Colon (tissue), 2 donors: ENCODE results near the gene RHBDL2.
"Not testable (repeated sequence)": the region's sequence is repeated elsewhere in the genome, so short reads cannot be mapped to it uniquely, and the experiment has no call there.

Source experiments
- FAIRE-seq: peaks from 2 replicates; lab custom pipeline; 2012; peaks lifted over from hg19 to GRCh38; lab: Jason Lieb, UNC
- donor health status: control.
- donor health status: control.

RHBDL2 gene

DNA sequence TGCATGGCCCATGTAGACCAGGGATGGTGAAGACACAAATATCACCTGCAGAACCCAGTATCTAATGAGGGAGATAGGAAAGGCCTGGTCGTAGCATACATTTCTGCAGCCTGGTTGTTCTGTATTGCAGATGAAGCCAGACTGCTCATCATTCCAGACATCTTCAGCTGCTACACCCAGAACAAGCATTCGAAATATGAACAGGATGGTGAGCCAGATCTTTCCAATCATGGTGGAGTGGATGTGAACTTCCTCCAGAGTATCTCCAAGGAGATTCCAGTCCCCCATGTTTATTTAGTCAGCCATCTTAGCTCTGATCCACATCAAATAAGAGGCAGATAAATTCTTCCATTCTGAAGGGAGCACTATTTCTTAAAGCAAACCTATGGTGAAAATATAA lies 65.8 kb downstream of the RHBDL2 start:
- FAIRE-seq, result no peak

DNA sequence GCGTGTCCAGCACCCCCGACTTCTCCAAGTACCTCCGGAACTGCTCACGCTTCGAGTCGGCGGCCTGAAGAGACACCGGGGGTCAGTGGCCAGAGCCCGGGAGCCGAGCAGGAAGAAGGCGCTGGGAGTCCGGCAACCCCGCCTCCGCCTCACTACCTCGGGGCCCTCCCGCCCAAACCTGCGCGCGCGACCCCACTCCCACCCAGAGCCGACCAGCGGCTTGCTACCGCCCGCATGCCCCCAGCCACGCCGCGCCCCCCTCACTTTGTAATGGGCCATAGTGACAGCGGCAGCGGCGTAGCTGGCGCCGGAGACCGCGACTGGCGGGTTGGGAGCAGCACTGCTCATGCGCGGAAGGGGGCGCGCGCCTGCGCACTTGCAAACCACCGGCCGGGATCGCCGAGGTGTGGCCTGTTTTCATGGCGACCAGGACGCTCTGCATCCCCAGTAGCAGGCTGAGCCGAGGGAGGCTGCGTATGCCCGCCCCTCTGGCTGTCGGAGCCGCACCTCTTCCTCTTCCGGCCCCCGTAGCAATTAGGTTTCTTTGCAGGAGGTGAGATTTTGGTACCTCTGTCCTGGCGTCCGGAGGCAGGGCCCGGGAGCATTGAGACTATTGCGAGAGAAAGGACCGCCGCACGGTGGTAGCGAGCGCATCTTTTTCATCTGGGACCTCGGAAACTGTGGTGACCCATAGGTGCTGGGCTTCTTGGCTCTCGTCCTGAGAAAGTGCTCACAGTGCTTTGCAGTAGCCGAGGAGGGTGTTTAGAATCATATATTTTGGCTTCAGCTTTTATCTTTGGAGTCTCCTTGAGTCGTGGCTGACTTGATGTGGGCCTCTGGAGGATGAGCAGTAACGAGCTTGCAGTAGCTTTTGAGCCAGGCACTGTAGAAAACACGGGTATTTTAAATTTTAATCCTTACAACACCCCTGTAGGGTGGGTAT lies 68.3 kb downstream of the RHBDL2 start, which contains the start of gene MYCBP:
Gene MYCBP, minus strand, starts transcription at position 322 of the 943 bp plus-strand sequence. Its CDS starts 43 bp downstream, at position 279.
- no peak for FAIRE-seq

DNA sequence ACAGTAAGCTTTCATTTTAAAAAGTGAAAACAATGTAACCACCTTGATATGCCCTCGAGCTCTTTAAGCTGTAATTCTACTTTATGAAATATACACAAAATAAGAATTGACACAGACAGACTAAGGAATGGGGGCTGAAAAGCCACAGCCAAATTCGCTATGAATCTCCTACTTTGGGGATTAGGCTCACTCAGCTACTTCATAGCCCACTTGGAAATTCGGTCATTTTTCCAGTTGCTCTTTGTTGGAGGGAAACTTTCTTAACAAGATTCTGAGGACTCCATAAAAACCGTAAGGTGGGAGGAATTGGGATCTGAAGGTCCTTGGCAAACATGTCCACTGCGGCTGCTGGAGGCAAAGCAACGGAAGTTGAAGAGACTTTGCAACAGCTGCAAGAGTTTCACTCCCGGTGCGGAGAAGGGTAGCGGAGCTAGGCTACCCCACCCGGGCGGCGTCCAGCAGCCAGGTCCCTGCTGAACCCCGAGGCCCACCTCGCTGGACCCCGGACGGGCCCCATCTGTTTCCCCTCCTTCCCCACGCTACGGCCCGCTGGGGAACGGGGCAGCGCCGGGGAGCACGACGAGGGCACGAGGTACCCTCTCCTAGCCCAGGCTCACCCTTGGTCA lies 69.1 kb downstream of the RHBDL2 start:
- no peak for FAIRE-seq

DNA sequence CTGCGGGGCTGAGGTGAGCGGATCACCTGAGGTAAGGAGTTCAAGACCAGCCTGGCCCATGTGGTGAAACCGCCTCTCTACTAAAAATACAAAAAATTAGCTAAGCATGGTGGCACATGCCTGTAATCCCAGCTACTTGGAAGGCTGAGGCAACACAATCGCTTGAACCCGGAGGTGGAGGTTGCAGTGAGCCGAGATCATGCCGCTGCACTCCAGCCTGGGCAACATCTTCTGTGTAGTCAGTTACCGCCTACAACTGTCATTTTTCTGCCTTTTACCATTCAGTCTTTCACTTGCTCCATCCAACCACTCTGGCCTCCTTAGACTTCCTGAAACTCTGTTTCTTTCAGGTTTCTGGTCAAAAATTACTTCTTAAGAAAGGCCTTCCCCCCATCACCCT lies 70.6 kb downstream of the RHBDL2 start:
- no peak for FAIRE-seq

DNA sequence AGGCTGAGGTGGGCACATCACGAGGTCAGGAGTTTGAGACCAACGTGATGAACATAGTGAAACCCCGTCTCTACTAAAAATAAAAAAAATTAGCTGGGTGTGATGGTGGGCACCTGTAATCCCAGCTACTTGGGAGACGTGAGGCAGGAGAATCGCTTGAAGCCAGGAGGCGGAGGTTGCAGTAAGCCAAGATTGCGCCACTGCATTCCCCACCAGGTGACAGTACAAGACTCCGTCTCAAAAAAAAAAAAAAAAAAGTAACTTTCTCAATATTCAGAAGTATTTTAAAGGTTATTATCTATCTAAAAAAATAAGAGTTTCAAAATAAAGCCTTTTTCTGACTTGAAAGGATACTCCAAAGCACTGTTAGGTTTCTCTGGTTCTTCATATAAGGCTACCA lies 74.4 kb downstream of the RHBDL2 start:
- no peak for FAIRE-seq

DNA sequence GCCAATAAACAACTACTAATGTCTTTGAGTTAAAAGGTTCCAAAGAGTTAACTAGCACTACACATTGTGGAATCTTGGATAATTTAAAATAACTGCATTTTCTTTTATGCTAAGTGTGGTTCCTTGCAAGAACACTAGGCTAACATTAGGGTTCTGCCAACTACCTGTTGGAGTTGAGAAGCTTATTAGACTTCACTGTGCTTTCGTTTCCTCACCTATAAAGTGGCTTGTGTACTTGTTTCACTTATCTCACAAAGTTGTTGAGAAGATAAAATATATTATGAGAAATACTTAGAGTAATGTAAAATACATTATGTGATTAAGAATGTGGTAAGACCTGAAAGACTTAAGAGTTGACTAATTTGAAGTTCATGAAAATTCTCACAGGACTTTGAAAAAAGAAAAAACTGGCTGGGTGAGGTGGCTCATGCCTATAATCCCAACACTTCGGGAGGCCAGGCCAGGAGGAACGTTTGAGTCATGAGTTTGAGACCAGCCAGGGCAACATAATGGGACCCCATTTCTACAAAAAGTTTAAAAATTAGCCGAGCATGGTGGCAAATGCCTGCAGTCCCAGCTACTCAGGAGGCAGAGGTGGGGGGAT lies 76.4 kb downstream of the RHBDL2 start:
- no peak for FAIRE-seq

DNA sequence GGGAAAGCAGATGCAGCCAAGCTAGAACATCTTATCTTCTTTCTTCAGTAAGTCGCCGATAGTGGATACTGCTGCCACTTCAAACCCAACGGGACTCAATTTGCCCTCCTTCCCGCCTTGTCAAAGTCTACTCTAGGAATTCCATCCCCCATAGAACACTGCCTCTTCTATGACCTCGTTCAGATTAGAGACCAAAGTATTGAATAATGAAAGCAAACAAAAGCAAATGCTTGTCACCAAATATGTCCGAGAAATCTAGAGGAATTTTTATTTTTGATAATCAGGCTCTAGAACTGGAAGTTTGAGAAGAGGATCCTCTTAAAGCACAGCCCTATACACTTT lies 81.2 kb downstream of the RHBDL2 start:
- no peak for FAIRE-seq

DNA sequence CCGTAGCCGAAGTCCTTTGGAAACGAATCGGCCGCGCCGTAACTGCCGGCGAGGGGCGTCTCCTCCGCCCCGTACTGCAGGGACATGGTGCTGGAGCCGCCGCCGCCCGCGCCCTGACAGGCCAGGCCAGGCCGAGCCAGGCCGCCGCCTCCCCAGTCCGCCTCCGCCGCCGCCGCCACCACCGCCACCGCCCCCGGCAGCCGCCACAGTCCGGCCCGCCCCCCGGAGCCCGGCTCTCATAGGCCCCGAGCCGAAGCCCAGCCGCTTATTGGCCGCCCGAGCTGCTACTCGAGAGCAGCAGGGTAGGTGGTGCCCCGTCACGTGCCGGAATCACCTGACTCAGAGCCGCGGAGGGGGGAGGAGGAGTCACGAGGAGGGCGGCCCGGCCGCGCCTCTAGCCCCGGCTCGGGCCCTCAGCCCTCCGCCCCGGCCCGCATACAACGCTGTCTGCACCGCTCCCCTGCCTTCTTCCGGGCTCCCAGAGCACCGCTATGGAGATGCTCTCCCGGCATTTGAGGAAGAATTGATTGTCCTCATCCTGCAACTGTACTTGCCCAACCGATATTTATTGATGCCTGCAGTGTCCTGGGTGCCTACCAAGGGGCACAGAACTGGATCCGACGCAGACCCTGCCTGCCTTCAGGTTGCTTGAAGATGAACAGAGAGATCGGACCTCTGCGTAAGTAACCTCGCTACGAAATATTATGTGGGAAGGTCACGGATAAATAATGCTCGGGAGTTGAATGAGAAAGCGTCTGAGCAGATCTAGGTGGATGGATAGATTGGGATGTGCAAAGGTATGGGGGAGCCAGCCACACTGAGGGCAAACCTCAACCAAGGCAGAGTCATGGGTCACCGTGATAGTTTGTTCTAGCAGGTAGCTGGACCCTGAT lies 81.8 kb downstream of the RHBDL2 start, which contains the start of gene RRAGC:
Gene RRAGC, minus strand, starts transcription at position 212 of the 893 bp plus-strand sequence. Its CDS starts 126 bp downstream, at position 86.
- no peak for FAIRE-seq

DNA sequence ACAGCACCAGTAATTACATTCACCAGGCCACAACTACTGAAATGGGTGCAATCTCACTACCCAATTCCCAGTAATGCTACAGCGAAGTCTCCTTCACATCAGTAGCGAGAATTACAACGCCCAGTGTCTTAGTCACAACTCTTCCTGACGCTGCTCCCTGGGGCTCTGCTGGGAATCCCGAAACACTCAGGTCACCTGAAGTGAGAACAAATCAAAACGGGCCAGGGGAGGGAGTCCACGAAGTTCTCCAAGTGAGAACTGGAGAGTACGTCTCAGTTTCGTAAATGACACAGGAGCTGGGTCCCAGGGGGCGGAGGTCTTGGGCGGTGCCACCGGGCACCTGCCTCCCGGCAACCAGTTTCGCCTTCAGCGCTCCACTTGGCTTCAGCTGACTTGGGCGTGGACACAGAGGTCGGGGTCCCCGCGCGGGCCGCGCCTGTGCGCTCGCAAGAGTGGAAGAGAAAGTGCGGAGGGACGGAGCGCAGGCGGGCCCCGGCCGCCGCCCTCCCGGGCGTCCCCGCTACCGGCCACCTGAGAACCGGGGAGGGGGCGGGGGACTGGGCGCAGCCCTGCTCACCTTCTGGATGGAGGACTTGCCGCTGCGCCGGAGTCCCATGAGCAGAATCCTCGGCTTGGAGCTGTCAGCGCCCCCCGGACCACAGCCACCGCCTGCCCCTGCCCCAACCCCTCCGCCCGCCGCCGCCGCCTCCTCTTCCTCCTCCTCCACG lies 82.6 kb downstream of the RHBDL2 start:
- no peak for FAIRE-seq

DNA sequence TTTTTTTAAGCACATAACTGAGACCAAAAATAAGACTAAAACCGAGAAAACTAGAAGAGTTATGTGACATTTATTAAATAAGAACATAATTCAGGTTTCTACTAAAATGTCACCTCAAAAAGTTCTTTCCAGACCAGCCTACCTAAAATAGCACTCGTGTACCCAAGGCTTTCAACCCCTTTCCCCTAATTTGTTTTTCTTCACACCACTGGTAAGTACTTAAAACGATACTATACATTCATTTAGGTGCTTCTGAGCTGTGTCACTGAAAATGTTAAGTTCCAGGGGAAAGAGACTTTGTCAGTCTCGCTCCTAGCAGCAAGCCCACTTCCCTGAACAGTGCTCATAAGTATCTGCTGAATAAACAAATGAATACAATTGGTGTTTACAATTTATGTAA lies 88.8 kb downstream of the RHBDL2 start:
- no peak for FAIRE-seq

DNA sequence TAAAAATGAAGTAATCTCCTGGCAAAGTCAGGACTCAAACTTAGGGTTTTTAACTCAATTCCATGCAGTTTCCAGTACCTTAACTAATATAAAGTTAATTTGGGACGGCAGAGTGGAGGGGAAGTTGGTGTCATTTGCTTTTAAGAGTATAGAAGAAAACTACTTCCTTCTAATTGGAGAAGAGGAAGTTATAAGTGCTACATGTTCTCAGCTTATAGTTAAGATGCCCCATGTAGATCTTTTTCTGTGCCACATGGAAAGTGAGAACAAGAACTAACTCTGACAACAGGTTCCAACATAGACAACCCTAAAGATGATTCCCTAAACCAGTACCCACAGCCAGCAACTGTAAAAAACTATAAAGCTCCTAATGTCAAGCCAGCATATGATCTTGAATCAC lies 93.6 kb downstream of the RHBDL2 start:
- FAIRE-seq, result no peak

DNA sequence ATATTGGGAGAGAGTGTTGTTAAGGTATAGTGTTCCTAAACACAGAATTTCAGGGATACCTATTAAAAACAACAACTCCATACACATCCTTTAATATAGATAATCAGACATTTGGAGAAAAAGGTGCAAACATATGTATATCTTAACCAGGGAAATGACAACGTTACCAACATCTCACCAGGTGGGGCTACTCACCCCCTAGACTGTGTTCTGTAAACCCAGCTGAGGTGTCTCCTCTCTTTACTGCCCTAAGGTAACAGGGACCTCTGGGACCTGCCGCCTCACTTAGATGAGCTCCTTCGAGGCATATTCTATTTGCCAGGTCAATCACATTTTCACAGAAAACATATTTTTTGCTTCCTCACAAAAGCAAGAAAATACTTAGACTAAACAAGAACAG lies 95.4 kb downstream of the RHBDL2 start:
- no peak for FAIRE-seq

DNA sequence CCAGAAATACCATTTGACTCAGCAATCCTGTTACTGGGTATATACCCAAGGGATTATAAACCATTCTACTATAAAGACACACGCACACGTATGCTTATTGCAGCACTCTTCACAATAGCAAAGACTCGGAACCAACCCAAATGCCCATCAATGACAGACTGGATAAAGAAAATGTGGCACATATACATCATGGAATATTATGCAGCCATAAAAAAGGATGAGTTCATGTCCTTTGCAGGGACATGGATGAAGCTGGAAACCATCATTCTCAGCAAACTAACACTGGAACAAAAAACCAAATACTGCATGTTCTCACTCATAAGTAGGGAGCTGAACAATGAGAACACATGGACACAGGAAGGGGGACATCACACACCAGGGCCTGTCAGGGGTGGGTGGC lies 96.5 kb downstream of the RHBDL2 start:
- not testable (repeated sequence) for FAIRE-seq

DNA sequence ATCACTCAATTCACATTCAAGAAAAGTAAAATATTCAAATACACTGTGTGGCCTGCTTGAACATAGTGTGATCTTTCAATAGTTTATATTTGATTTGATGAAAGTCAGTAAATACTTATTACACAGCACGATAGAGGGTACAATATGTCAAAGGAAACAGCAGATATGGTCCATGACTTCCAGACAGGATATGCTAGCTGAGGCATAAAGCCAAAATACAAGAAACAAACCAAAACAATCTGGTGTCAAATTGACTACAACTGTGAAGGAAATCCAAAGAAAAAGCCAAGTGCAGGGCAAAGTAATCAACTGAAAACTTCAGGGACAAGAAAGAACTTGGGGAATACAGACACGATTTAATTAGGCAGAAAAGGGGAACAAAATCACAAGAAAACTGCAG lies 101.3 kb downstream of the RHBDL2 start:
- no peak for FAIRE-seq

DNA sequence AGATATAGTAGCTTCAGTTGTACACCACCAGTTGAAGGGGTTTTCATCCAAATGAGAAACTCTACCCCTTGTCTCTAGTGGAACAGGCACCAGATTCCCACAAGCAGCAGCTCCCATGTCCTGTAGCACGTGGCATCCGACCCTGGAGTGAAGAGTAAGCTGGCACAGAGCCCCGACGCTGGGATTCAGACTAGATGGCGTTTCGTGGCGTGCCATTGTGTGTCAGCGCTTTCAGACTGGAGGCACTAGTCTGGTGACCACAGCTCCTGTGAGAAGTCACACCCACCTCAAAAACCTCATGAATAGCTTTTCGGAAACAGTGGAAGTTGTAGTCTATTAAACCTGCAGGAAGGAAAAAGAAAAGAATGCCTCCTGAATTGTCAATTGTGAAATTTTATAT lies 102.3 kb downstream of the RHBDL2 start:
- FAIRE-seq, result no peak

DNA sequence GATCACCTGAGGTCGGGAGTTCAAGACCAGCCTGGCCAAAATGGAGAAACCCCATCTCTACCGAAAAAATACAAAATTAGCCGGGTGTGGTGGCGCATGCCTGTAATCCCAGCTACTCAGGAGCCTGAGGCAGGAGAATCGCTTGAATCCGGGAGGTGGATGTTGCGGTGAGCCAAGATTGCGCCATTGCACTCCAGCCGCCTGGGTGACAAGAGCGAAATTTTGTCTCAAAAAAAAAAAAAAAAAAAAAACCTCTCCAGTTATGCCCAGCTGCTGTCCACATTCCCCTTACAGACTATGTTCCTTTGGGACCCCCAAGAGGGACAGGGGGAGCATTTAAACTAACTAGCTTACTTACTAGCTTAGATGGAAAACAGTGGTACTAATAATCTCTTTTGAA lies 105.3 kb downstream of the RHBDL2 start:
- FAIRE-seq, result not testable (repeated sequence)
